ENCODE data around the gene ZNF683. TPM values are rescaled to one million over a fixed set of nuclear protein-coding genes. Genes with fewer than 3 reads are reported as not detected.

The ZNF683 gene
- polyA plus RNA-seq, 3 donors = 0.46 TPM; not detected in 2

DNA sequence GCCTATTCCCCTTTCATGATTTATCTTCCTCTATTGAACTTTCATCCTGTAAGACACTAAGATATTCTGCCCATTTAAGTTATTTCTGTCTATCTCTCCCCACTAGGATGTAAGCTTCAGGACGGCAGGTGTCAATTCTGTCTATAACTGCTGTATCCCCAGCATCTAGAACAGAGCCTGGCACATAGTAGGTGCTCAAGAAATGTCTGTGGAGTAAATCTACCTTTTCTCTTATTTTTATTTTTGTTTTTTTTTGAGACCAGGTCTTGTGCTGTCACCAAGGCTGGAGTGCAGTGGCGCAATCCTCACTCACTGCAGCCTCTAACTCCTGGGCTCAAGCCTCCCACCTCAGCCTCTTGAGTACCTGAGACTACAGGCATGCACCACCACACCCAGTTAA lies 49.2 kb downstream of the ZNF683 start:
- no peak overlapping the region for H3K27ac ChIP-seq (ENCODE audit: low read depth, low read length)
- 88 to 93% (median 89%) methylated on average over 2 of the region's 2 CpGs for WGBS, 3 donors

DNA sequence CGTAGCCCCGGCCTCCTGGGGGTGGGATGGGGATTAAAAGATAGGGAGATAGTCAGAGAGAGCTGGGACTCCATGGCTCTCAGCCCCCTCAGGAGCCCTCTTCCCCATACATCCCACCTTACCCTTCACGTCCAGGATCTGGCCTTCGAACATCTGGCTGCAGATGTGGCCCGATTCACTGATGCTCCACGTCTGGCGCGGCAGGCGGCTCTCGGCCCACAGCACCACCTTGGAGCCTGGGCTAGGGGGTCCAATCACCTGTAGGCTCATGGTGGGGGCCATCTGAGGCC lies 50.6 kb downstream of the ZNF683 start:
- no peak overlapping the region for H3K27ac ChIP-seq (ENCODE audit: low read depth, low read length)
- WGBS, 3 donors = 65 to 79% (median 72%) methylated on average over 9 to 10 of the region's 10 CpGs

DNA sequence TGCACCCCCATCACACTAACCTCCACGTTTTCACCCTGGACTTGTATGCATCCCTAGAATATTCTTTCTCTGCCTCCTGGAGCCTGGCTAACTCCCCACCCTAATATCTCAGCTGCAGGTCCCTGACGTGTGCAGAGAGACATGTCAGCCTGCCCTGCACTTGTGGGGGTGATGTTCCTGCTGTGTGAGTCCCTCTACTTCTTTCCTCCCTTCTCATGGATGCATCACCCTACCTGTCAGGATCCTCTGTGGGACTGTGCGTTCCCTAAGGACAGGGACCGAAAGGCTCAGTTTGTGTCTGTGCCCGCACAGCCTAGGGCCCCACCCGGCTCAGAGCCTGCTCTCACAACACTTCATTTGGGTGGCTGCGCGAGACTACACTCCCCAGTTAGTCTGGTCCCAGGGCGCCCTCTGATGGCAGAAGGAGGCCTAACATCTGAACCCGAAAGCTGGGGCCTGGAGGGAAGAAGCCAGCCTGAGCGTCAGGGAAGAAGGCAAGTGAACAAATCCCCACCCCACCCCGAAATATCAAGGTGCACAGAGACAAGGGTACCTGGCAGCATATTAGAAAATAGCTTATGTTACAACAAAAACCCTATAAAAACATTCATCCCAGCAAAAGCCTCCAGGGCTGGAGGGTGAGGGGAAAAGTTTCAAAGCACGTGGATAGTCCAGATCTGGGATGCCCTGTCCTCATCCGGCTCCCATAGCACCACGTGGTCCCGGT lies 51.1 kb downstream of the ZNF683 start:
- WGBS, 3 donors = 12 to 16% (median 16%) methylated on average over 15 to 16 of the region's 16 CpGs
- H3K27ac ChIP-seq (ENCODE audit: low read depth, low read length) = no peak overlapping the region

DNA sequence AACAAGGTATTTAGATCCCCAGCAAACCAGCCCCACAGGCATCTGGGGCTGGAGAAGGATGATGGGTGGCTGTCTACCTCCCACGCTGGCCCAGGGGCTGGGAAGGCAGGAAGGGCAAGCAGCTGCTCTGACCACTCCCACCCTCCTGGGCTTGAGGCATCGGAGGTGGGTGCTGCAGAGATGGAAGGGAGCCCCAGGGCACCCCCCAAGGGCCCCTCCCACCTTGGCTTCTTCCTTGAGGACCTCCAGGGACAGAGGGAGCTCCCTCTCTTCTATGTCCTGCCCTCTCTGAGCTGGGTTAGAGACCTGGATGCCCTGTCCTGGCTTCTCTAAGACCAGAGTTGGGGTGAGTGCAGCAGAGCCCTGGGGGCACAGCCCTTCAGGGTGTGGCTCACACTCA lies 51.7 kb downstream of the ZNF683 start:
- H3K27ac ChIP-seq (ENCODE audit: low read depth, low read length) = no peak overlapping the region
- WGBS, 3 donors = 50 to 65% (median 60%) methylated on average over 2 of the region's 2 CpGs

DNA sequence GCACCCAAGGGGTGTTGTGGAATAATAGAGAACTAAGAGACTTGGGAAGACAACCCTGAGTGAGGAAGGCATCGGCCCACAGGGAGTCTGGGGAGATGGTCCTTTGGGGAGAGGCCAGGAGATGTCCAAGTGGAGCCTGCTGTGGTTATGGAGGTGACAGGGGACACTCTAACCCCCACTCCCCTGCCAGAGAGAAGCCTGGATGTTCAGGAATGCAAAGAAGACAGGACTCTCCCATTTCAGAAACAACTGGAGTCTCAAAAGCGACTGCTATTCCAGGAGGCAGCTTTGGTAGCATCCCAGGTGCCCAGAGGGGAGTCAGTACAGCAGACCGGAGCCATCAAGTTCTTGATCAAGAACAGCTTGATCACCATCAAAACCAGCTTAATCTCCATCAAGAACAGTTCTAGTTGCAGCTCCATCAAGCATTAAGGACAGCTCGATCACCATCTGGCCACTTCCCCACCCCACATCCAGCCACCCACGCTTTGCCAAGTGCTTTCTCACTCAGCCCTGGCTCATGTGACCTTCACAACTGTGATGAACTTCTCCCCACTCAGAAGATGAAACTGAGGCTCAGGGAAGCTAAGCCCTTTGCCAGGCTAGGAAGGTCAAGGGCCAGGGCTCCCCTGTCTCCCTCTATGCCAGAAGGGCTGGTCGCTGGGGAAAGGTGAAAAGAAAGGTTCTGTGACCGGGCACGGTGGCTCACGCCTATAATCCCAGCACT lies 54.0 kb downstream of the ZNF683 start:
- H3K27ac ChIP-seq (ENCODE audit: low read depth, low read length) = no peak overlapping the region
- WGBS, 3 donors = 55 to 71% (median 68%) methylated on average over 9 of the region's 9 CpGs

DNA sequence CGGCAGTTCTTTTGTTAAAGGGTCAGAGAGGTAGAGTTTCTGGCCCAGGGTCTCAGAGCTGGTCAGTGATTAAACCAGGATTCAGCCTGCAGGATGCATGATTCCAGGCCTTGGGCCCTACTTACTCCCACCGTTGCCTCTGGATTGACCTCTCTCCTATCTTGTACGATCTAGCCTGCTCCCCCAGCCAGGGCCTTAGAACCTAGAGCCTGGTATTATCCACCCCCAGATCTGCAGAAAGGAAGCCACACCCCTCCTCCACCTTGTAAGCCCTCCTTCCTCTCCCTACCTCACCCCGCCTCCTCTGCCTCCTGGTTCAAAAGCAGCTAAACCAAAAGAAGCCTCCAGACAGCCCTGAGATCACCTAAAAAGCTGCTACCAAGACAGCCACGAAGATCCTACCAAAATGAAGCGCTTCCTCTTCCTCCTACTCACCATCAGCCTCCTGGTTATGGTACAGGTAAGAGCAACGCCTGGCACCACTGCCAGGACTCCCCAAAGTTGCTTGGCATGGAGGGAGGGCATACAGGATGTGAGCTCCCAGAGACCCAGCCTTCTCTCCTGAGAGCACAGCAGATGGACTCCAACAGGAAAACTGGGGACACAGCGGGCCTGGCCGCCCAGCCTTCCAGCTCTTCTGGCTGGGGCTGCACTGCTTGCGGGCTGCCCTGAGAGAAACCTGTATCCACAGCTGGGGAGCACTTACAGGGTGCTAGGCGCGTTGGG lies 54.8 kb downstream of the ZNF683 start, which contains the start of gene CD52:
TSS of gene CD52 (plus strand) at position 347 of the 726 bp plus-strand sequence. CDS start at position 407, 60 bp downstream.
- 54 to 74% (median 65%) methylated on average over 12 of the region's 12 CpGs for WGBS, 3 donors
- no peak within 1 kb of the TSS for H3K27ac ChIP-seq (ENCODE audit: low read depth, low read length)

GRCh38 chr1:26317146-26317545 lies 55.4 kb downstream of the ZNF683 start:
- H3K27ac ChIP-seq (ENCODE audit: low read depth, low read length) = no peak overlapping the region
- 65 to 88% (median 69%) methylated on average over 2 of the region's 2 CpGs for WGBS, 3 donors

DNA sequence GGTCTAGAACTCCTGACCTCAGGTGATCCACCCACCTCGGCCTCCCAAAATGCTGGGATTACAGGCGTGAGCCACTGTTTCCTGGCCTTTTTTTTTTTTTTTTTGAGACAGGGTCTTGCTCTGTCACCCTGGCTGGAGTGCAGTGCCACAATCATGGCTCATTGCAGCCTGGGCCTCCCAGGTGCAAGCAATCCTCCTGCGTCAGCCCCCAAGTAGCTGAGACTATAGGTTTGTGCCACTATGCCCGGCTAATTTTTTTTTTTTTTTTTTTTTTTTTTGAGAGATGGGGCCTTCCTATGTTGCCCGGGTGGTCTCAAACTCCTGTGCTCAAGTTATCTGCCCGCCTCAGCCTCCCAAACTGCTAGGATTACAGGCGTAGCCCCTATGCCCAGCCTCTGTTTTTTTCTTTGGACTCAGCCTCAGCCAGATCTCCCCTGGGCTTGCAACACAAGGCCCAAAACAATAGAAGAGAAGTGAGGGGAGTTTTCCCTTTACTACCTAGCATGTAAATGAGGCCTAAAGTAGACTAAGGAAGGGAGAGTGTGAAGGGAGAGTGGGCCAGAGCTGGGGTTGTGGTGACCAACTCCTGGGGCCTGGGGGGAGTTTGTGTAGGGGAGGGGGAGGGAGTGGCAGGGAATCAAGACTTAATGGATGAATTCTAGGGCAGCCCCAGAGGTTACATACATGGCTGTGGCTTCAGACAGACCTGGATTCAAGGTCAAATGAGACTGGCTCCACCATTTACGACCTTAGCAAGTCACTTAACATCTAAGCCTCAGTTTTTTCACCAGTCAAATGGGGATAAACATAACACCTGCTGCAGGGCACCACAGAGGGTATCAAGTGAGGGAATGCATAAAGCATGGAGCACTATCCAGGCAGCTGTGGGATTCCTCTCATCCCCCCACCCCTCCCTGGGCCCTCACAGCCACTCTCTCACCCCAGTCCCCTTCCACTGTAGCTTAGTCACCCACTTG lies 56.4 kb downstream of the ZNF683 start:
- no peak overlapping the region for H3K27ac ChIP-seq (ENCODE audit: low read depth, low read length)
- 76 to 90% (median 79%) methylated on average over 8 of the region's 8 CpGs for WGBS, 3 donors

GRCh38 chr1:26314501-26314900 lies 58.0 kb downstream of the ZNF683 start:
- no peak overlapping the region for H3K27ac ChIP-seq (ENCODE audit: low read depth, low read length)
- WGBS, 3 donors = 79 to 86% (median 83%) methylated on average over 5 of the region's 5 CpGs

Other genes with a start within 250 kb of the ZNF683 start
- 10 to 100 TPM in 2 of 3 donors, 1 to 10 TPM in 1; 1.5 to 13.4 (median 13.3) TPM for gene FAM110D, start 213.7 kb downstream of the ZNF683 start, polyA plus RNA-seq
- not detected for gene C1orf232, start 203.8 kb downstream of the ZNF683 start, polyA plus RNA-seq
- gene ZNF593, start 202.8 kb downstream of the ZNF683 start, polyA plus RNA-seq = 10 to 100 TPM; 58.4 to 94.6 (median 80.4) TPM
- gene ZNF593OS, start 200.9 kb downstream of the ZNF683 start, polyA plus RNA-seq = under 1 TPM in 2 of 3 donors, not detected in 1; 0.32 to 0.61 TPM
- 10 to 100 TPM in 1 of 3 donors, 1 to 10 TPM in 2; 1.1 to 13.7 (median 1.3) TPM for gene CNKSR1, start 195.3 kb downstream of the ZNF683 start, polyA plus RNA-seq
- gene CATSPER4, start 182.1 kb downstream of the ZNF683 start, polyA plus RNA-seq = not detected
- gene CEP85, start 138.6 kb downstream of the ZNF683 start, polyA plus RNA-seq = 1 to 10 TPM; 1.3 to 3.3 (median 1.9) TPM
- 100 to 1,000 TPM in 2 of 3 donors, 10 to 100 TPM in 1; 54.1 to 269 (median 154) TPM for gene SH3BGRL3, start 92.7 kb downstream of the ZNF683 start, polyA plus RNA-seq
- gene UBXN11, start 66.1 kb downstream of the ZNF683 start, polyA plus RNA-seq = 10 to 100 TPM; 13.1 to 19.1 (median 16.9) TPM
- 10 to 100 TPM; 15.8 to 27.6 (median 20.2) TPM for gene CD52, start 54.8 kb downstream of the ZNF683 start, polyA plus RNA-seq
- gene CRYBG2, start 18.6 kb downstream of the ZNF683 start, polyA plus RNA-seq = under 1 TPM in 2 of 3 donors, not detected in 1; 0.14 to 0.18 TPM
- not detected for gene LIN28A, start 38.1 kb upstream of the ZNF683 start, polyA plus RNA-seq
- gene DHDDS, start 59.6 kb upstream of the ZNF683 start, polyA plus RNA-seq = 100 to 1,000 TPM in 1 of 3 donors, 10 to 100 TPM in 2; 22.8 to 128 (median 31.2) TPM
- gene HMGN2, start 99.7 kb upstream of the ZNF683 start, polyA plus RNA-seq = 100 to 1,000 TPM; 236 to 377 (median 260) TPM
- gene RPS6KA1, start 157.0 kb upstream of the ZNF683 start, polyA plus RNA-seq = 10 to 100 TPM in 2 of 3 donors, 1 to 10 TPM in 1; 8.9 to 13.9 (median 13.3) TPM